B cell (primary cell): Measurements from ENCODE around the gene TRPC4AP. TPM values are rescaled to one million over a fixed set of nuclear protein-coding genes. Genes with fewer than 3 reads are reported as not detected.

Experiments used
- ATAC-seq: fragments of 200-7000 bp; cut with Tn5 transposase; one replicate; pipeline ENCODE4 v1.10.0; 2021; ENCODE audit warnings: low read depth, mild to moderate bottlenecking, moderate number of reproducible peaks, moderate library complexity
- CTCF ChIA-PET: fragments of 350-600 bp; sonication (Branson Sonifier 250); formaldehyde crosslinking; loops from one replicate; lab custom pipeline; 2021; ENCODE audit warnings: antibody characterized with exemption, inconsistent platforms; lab: Charles Lee
- POLR2A ChIA-PET: fragments of 350-600 bp; sonication (Branson Sonifier 250); formaldehyde crosslinking; loops from one replicate; lab custom pipeline; 2021; ENCODE audit warnings: antibody characterized with exemption; lab: Charles Lee
- DNase-seq: peaks from one replicate; pipeline ENCODE4 v3.0.0; 2013
- H2AFZ ChIP-seq: 2 replicates; pipeline ENCODE4 v1.6.1; 2012; ENCODE audit warnings: mild to moderate bottlenecking, low read depth, low read length; ENCODE audit not compliant: insufficient read depth, poor library complexity, severe bottlenecking
- H3K27ac ChIP-seq, 2 donors: 1 replicate in 1 of 2; 2 replicates in 1 of 2; pipeline ENCODE4 v1.5.1; 2012 to 2013; ENCODE audit warnings: low read length in 2 of 2, mild to moderate bottlenecking in 2 of 2, moderate library complexity in 1 of 2
- H3K27me3 ChIP-seq, 4 experiments: fragments of 200-600 bp in 1 of 4; sonication (generic) in 1 of 4; replicated peaks in 1 of 4; 1 replicate in 2 of 4; 2 replicates in 2 of 4; pipeline versions ENCODE4 v1.6.1 to v1.7.0; 2013 to 2016; ENCODE audit warnings: low read length in 3 of 4, mild to moderate bottlenecking in 2 of 4, mixed read lengths in 1 of 4, moderate library complexity in 1 of 4; ENCODE audit not compliant: insufficient read depth in 4 of 4, control insufficient read depth in 3 of 4; ENCODE audit errors: control extremely low read depth in 1 of 4
- H3K36me3 ChIP-seq, 2 experiments: replicated peaks in 1 of 2; 1 replicate in 1 of 2; 2 replicates in 1 of 2; pipeline versions ENCODE4 v1.6.1 to v1.7.1; 2013; ENCODE audit warnings: low read length in 1 of 2; ENCODE audit not compliant: insufficient read depth in 2 of 2, control insufficient read depth in 1 of 2; ENCODE audit errors: control extremely low read depth in 1 of 2, extremely low read depth in 1 of 2
- H3K4me1 ChIP-seq, 2 donors: fragments of 200-600 bp in 1 of 2; sonication (generic) in 1 of 2; 1 replicate in 1 of 2; 2 replicates in 1 of 2; pipeline versions ENCODE4 v1.5.1 to v1.6.1; 2013 to 2017; ENCODE audit warnings: low read length in 2 of 2; ENCODE audit not compliant: control insufficient read depth in 2 of 2, insufficient read depth in 2 of 2
- H3K4me2 ChIP-seq: replicated peaks from 2 replicates; pipeline ENCODE3; 2012; ENCODE audit warnings: mild to moderate bottlenecking, low read depth, low read length; ENCODE audit not compliant: poor library complexity, severe bottlenecking
- H3K4me3 ChIP-seq, 5 experiments: fragments of 200-600 bp in 1 of 5; sonication (generic) in 1 of 5; 1 replicate in 3 of 5; 2 replicates in 2 of 5; pipeline versions ENCODE4 v1.5.1 to v1.7.0; 2011 to 2016; ENCODE audit warnings: low read length in 4 of 5, mild to moderate bottlenecking in 4 of 5, low read depth in 2 of 5, control low read depth in 1 of 5, moderate library complexity in 1 of 5; ENCODE audit not compliant: insufficient read depth in 1 of 5; ENCODE audit errors: control extremely low read depth in 1 of 5, extremely low read depth in 1 of 5
- H3K79me2 ChIP-seq: fragments of 200-600 bp; sonication (generic); one replicate; pipeline ENCODE4 v1.6.0; 2016; ENCODE audit warnings: low read length; ENCODE audit not compliant: control insufficient read depth, insufficient read depth
- H3K9ac ChIP-seq: fragments of 200-600 bp; sonication (generic); 2 replicates; pipeline ENCODE4 v1.6.1; 2017; ENCODE audit warnings: mild to moderate bottlenecking, low read length, moderate library complexity
- H3K9me3 ChIP-seq, 3 donors: one replicate each; pipeline versions ENCODE4 v1.6.1 to v1.7.1; 2013; ENCODE audit warnings: low read length in 2 of 3; ENCODE audit not compliant: control insufficient read depth in 2 of 3, insufficient read depth in 1 of 3; ENCODE audit errors: control extremely low read depth in 1 of 3
- H4K20me1 ChIP-seq: 2 replicates; pipeline ENCODE4 v1.6.0; 2012; ENCODE audit warnings: mild to moderate bottlenecking, low read length; ENCODE audit not compliant: insufficient read depth, control insufficient read depth, poor library complexity, severe bottlenecking
- H3K27ac Mint-ChIP-seq: one replicate; pipeline ENCODE4 v1.8.0; 2021; ENCODE audit warnings: mixed read lengths
- H3K27me3 Mint-ChIP-seq: one replicate; pipeline ENCODE4 v1.8.0; 2021; ENCODE audit warnings: mixed read lengths
- H3K4me1 Mint-ChIP-seq: one replicate; pipeline ENCODE4 v1.8.0; 2021; ENCODE audit warnings: mixed read lengths
- H3K4me3 Mint-ChIP-seq: one replicate; pipeline ENCODE4 v1.8.0; 2021; ENCODE audit warnings: mixed read lengths
- H3K9me3 Mint-ChIP-seq: one replicate; pipeline ENCODE4 v1.8.0; 2022; ENCODE audit warnings: mixed read lengths; ENCODE audit not compliant: insufficient read depth
- EZH2 ChIP-seq: IDR thresholded peaks from 2 replicates; pipeline ENCODE4 v1.6.1; 2012; ENCODE audit warnings: borderline replicate concordance, low read depth, mild to moderate bottlenecking, moderate library complexity, low read length; ENCODE audit not compliant: insufficient read depth, poor library complexity, severe bottlenecking
- WGBS: methylation state at CpG from one replicate; pipeline ENCODE4 v1.1.5; 2013; ENCODE audit warnings: missing lambda C conversion rate; ENCODE audit not compliant: insufficient coverage; 5-methylcytosine and 5-hydroxymethylcytosine counted together
- intact Hi-C: fragments of 100-400 bp; cut with micrococcal nuclease; formaldehyde crosslinking; loops from one replicate; pipeline ENCODE4 v1.10.0; 2022
- polyA plus RNA-seq: library from polyadenylated mRNA; depleted of rRNA; stranded (reverse); fragments of >200 nt; gene quantifications from 2 replicates; pipeline ENCODE4 v1.2.3, GENCODE V29; 2012
- total RNA-seq, 2 donors: library from RNA; stranded (reverse); fragments of 120-200 nt in 1 of 2; gene quantifications; 1 replicate in 1 of 2; 2 replicates in 1 of 2; pipeline versions ENCODE4 v1.2.3 to v1.2.4, GENCODE V29; 2013 to 2022
- TF ChIP-seq, protein P1 (sequence below): fragments of 200-600 bp; IDR thresholded peaks from one replicate; pipeline ENCODE4 v1.8.0; 2022; ENCODE audit warnings: antibody characterized with exemption, mild to moderate bottlenecking

Gene TRPC4AP
- total and polyA plus RNA-seq, 2 donors (not counting 1 experiment from before 2014, with no cell fraction given): 62.5 to 73.2 TPM

DNA sequence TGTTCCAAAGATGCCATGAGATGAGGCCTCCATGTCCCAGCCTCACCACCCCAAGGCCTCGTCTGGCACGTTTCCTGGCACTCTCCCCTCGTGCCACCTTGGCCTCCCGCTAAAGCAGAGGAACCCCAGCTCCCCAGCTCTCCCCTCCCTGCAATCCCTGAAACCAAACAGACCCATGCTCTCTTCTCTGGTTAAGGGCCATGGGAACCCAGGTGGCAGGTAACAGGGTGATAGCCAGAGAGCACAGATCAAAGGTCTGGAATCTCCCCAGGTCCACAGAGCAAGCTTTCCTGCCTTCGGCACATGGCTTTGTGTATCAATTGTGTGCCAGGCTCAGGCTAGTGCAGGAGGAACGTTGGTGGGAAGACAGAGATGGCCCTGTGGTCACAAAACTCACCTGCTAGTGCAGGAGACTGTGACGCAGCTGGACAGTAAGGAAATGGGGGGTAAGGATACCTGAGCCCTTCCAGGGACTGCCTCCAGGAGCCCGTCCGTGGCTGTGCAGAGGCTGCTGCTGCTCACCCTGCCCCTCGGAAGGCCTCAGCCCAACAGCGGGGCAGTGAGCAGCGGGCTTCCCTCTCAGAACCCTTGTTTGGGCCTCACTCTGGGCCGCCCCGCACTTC is 98.0 kb downstream of the TRPC4AP start:
- Mint-ChIP-seq H3K9me3 (no peaks in the 10 kb centered on the region), H3K27ac (no peak overlapping the region), H3K27me3 (no peaks in the 10 kb centered on the region), H3K4me1 (no peaks in the 10 kb centered on the region), H3K4me3 (no peak overlapping the region)
- DNase-seq (no peak), ATAC-seq (no peak)
- intact Hi-C loops: no loop called here
- Histone ChIP-seq H3K27ac (no peak overlapping the region), H3K9ac (no peak overlapping the region), H3K9me3 (no peaks in the 10 kb centered on the region), H4K20me1 (no peaks in the 10 kb centered on the region), H3K36me3 (peaks cover 0 to 27% of the 10 kb centered on the region in 2 experiments), H3K79me2 (no peaks in the 10 kb centered on the region), H3K4me2 (no peak overlapping the region), H3K4me1 (no peaks in the 10 kb centered on the region), H2AFZ (no peak overlapping the region), H3K4me3 (no peak overlapping the region), H3K27me3 (no peaks in the 10 kb centered on the region)
- TF ChIP-seq, protein P1, sequence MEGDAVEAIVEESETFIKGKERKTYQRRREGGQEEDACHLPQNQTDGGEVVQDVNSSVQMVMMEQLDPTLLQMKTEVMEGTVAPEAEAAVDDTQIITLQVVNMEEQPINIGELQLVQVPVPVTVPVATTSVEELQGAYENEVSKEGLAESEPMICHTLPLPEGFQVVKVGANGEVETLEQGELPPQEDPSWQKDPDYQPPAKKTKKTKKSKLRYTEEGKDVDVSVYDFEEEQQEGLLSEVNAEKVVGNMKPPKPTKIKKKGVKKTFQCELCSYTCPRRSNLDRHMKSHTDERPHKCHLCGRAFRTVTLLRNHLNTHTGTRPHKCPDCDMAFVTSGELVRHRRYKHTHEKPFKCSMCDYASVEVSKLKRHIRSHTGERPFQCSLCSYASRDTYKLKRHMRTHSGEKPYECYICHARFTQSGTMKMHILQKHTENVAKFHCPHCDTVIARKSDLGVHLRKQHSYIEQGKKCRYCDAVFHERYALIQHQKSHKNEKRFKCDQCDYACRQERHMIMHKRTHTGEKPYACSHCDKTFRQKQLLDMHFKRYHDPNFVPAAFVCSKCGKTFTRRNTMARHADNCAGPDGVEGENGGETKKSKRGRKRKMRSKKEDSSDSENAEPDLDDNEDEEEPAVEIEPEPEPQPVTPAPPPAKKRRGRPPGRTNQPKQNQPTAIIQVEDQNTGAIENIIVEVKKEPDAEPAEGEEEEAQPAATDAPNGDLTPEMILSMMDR: no peak
- TF ChIP-seq EZH2: no peak
- CTCF ChIA-PET: no interaction called here
- 84% methylated on average over 13 of the region's 14 CpGs for WGBS
- POLR2A ChIA-PET: no interaction called here

DNA sequence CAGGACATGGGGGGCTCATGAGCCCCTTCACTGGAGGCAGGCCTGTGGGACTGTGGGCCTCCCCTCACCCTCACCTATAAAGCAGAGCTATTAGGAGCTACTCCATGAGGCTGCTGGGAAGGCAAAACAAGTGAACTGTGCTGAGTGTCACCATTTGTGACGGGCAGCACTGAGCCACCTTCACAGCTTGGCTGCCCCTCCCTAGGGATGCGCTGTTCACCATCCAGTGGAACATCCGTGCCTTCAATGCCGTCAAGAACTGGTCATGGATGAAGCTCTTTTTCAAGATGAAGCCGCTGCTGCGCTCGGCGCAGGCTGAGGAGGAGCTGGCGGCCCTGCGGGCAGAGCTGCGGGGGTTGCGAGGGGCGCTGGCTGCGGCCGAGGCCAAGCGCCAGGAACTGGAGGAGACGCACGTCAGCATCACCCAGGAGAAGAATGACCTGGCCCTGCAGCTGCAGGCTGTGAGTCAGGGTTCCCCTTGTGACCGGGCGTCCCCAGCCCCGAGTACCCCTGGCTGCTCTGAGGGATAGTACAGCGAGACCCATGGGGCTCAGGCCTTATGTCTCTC is 98.6 kb downstream of the TRPC4AP start:
- H3K4me3 Mint-ChIP-seq: no peak overlapping the region
- no peaks in the 10 kb centered on the region for H3K4me1 Mint-ChIP-seq
- H3K27ac ChIP-seq: no peak overlapping the region
- no peak overlapping the region for H3K4me3 ChIP-seq
- H3K79me2 ChIP-seq: no peaks in the 10 kb centered on the region
- H3K9me3 Mint-ChIP-seq: no peaks in the 10 kb centered on the region
- no peak overlapping the region for H3K27ac Mint-ChIP-seq
- H3K4me1 ChIP-seq: no peaks in the 10 kb centered on the region
- H3K36me3 ChIP-seq: peaks cover 0 to 24% of the 10 kb centered on the region in 2 experiments
- intact Hi-C loops: no loop called here
- no peaks in the 10 kb centered on the region for H4K20me1 ChIP-seq
- no peaks in the 10 kb centered on the region for H3K27me3 ChIP-seq
- H2AFZ ChIP-seq: no peak overlapping the region
- no peak overlapping the region for H3K9ac ChIP-seq
- CTCF ChIA-PET: no interaction called here
- no peak for ATAC-seq
- WGBS: 93% methylated on average over 22 of the region's 22 CpGs
- H3K4me2 ChIP-seq: no peak overlapping the region
- no peak for DNase-seq
- TF ChIP-seq EZH2: no peak
- TF ChIP-seq, protein P1: no peak
- H3K27me3 Mint-ChIP-seq: no peaks in the 10 kb centered on the region
- H3K9me3 ChIP-seq: no peaks in the 10 kb centered on the region
- POLR2A ChIA-PET: no interaction called here
